ENCODE data around the gene TAS2R3.

- TF ChIP-seq CTCF (IDR thresholded peaks at IDR 0.05; ENCODE audit: poor library complexity) (no peak), EZH2phosphoT487 (IDR thresholded peaks at IDR 0.05; ENCODE audit: low read depth, severe bottlenecking, unreplicated experiment) (no peak)
These were observed 41.4 kb upstream of the TAS2R3 start for GRCh38 chr7:141722529-141722928.

Data from hepatocyte (in vitro differentiated cells).